Brain microvascular endothelial cell (primary cell): ENCODE data around the gene HNF1B.

Source experiments
- DNase-seq: peaks from one replicate; pipeline ENCODE4 v3.0.0-alpha.2; 2020
- H3K27ac ChIP-seq: fragments of 250-450 bp; sonication (Bioruptor Pico); 2 replicates; pipeline ENCODE4 v1.5.1; 2020; ENCODE audit warnings: mild to moderate bottlenecking, moderate library complexity
- H3K27me3 ChIP-seq: fragments of 250-450 bp; sonication (Bioruptor Pico); replicated peaks from 2 replicates; pipeline ENCODE4 v1.5.1; 2020; ENCODE audit warnings: mild to moderate bottlenecking
- H3K36me3 ChIP-seq: fragments of 250-450 bp; sonication (Bioruptor Pico); replicated peaks from 2 replicates; pipeline ENCODE4 v1.5.1; 2020; ENCODE audit warnings: mild to moderate bottlenecking
- H3K4me3 ChIP-seq: 2 replicates; pipeline ENCODE4 v1.5.1; 2011; ENCODE audit warnings: low read depth, mild to moderate bottlenecking, control low read depth, low read length, moderate library complexity
- CTCF ChIP-seq: IDR thresholded peaks from 2 replicates; pipeline ENCODE4 v1.5.1; 2011; ENCODE audit warnings: low read depth, mild to moderate bottlenecking, moderate library complexity, low read length, control low read depth, inconsistent platforms; ENCODE audit errors: missing control alignments
- in situ Hi-C: cut with HindIII; loops from 2 replicates; pipeline ENCODE4 v1.10.0; 2017; ENCODE audit warnings: low sequenced_read_pairs, low pct_ligation_motif_present

Gene HNF1B

DNA sequence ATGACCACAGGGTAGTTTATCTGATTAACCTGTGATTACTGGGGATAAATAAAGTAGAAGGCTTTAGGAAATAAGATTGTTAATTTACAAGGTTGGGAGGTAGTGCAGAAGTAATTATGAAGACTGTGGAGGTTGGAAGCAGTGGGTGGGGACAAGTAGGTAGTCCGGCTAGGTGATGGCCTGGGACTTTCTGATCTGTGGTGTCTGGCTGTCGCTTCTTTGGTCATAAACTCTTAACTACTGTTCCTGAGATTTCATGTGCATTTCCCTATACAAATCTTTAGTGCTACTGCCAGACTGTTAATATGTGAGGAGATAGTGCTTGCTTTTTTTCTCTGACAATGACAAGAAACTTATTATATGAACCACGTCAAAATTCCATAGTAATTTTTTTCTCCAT, 19.5 kb upstream of the HNF1B start:
- H3K4me3 ChIP-seq = no peak overlapping the region
- TF ChIP-seq CTCF = no peak
- no peaks in the 10 kb centered on the region for H3K27me3 ChIP-seq
- no peak for DNase-seq
- no peaks in the 10 kb centered on the region for H3K36me3 ChIP-seq
- no peak overlapping the region for H3K27ac ChIP-seq
- in situ Hi-C loops = no loop called here

DNA sequence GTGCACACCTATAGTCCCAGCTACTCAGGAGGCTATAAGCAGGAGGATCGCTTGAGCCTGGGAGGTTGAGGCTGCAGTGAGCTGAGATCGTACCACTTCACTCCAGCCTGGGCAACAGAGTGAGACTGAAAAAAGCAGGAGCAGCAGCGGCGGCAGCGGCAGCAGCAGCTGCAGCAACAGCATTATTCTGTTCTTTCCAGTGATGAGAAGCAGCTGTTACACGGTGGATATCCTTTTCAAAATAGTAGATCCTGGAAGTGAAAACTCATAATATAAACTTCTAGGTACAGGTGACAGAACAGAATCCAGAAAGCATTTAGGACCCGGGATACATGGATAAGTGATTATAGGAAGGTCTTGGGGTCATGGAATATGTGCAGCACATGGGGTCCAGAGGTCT, 17.8 kb upstream of the HNF1B start:
- no peak overlapping the region for H3K4me3 ChIP-seq
- in situ Hi-C loops = no loop called here
- H3K36me3 ChIP-seq = no peaks in the 10 kb centered on the region
- no peaks in the 10 kb centered on the region for H3K27me3 ChIP-seq
- no peak for TF ChIP-seq CTCF
- no peak for DNase-seq
- no peak overlapping the region for H3K27ac ChIP-seq

DNA sequence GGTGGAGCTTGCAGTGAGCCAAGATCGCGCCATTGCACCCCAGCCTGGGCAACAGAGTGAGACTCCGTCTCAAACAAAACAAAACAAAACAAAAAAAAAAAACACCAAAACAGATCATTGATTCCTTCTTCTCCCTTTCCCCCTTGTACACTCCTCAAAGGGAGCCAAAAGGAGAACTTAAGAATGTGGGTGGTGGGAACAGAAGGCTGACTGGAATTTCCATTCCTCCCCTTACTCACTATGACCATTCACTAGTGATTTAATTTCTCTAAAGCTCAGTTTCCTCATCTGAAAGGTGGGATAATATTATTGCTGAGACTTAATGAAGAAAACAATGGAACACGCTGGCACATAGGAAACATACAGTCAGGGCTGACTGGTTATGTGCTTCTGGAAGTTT, 17.1 kb upstream of the HNF1B start:
- no peak for DNase-seq
- Histone ChIP-seq H3K4me3 (no peak overlapping the region), H3K36me3 (no peaks in the 10 kb centered on the region), H3K27me3 (no peaks in the 10 kb centered on the region), H3K27ac (no peak overlapping the region)
- in situ Hi-C loops = no loop called here
- TF ChIP-seq CTCF = no peak

- H3K27me3 ChIP-seq = no peaks in the 10 kb centered on the region
- in situ Hi-C loops = no loop called here
Observed at GRCh38 chr17:37761059-37761458, 16.2 kb upstream of the HNF1B start.

GRCh38 chr17:37759014-37759637, 14.3 kb upstream of the HNF1B start:
- no peak for DNase-seq
- TF ChIP-seq CTCF = no peak
- Histone ChIP-seq H3K27ac (no peak overlapping the region), H3K4me3 (no peak overlapping the region), H3K27me3 (no peaks in the 10 kb centered on the region), H3K36me3 (no peaks in the 10 kb centered on the region)
- in situ Hi-C loops = no loop called here

More at GRCh38 chr17:37761059-37761458, 16.2 kb upstream of the HNF1B start:
- Histone ChIP-seq H3K27ac (no peak overlapping the region), H3K4me3 (no peak overlapping the region), H3K36me3 (no peaks in the 10 kb centered on the region)
- no peak for TF ChIP-seq CTCF
- DNase-seq = no peak

- no peak for TF ChIP-seq CTCF
- in situ Hi-C loops = no loop called here
- Histone ChIP-seq H3K27ac (no peak overlapping the region), H3K4me3 (no peak overlapping the region), H3K27me3 (no peaks in the 10 kb centered on the region), H3K36me3 (no peaks in the 10 kb centered on the region)
- no peak for DNase-seq
Observed at GRCh38 chr17:37756051-37756450, 11.2 kb upstream of the HNF1B start.
